ENCODE data around the gene ZYG11A. TPM values are rescaled to one million over a fixed set of nuclear protein-coding genes. Genes with fewer than 3 reads are reported as not detected.

The ZYG11A gene
- total and polyA plus RNA-seq, 2 of the 13 experiments (the other 11 are each of a cell fraction or from before 2014, with no cell fraction given): not detected

DNA sequence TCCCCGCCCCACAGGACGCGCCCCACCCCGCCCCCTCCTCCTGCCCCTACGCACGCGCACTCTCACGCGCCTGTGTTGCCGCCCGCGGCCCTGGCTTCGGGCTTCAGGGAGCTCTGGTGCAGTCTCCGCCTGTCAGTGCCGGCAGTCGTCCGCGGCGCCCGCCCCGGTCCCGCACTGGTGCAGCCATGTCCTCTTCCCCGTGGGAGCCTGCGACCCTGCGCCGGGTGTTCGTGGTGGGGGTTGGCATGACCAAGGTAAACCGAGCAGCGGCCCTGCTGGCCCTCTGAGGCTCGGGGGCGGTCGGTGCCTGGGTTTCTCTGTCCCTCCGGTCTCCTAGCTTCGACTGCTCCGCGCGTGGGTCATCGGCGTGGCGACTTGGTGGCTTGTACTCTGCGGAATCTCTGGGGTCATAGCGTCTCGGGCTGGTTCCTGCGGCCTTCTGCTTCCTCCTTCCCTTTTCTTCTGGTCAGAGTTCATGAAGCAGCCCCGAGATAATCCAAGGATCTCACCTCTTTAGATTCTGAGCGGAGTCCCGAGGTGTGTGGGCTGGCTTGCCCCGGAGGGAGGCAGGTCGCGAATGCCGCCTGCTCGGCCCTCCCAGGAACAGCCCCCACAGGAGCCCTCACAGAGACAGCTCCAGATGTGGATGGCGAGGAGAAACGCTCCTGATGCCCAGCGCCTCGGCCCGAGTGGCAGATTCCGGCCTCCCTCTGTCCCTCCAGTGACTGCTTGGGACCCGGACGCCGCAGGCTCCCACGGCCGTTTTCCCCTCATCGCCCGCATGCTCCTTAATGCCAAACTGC lies 84.9 kb downstream of the ZYG11A start, which contains the start of gene SCP2 (continued):
- TF ChIP-seq, protein P1, sequence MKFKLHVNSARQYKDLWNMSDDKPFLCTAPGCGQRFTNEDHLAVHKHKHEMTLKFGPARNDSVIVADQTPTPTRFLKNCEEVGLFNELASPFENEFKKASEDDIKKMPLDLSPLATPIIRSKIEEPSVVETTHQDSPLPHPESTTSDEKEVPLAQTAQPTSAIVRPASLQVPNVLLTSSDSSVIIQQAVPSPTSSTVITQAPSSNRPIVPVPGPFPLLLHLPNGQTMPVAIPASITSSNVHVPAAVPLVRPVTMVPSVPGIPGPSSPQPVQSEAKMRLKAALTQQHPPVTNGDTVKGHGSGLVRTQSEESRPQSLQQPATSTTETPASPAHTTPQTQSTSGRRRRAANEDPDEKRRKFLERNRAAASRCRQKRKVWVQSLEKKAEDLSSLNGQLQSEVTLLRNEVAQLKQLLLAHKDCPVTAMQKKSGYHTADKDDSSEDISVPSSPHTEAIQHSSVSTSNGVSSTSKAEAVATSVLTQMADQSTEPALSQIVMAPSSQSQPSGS (CRISPR knock-in tag; IDR thresholded peaks at IDR 0.05): peak; percentile 55; the same call in 1 of the 2 replicates
- TF ChIP-seq JUNB (CRISPR knock-in tag; IDR thresholded peaks at IDR 0.05; ENCODE audit: borderline replicate concordance) (no peak), NFYB (CRISPR knock-in tag; IDR thresholded peaks at IDR 0.05) (no peak), ZSCAN12 (CRISPR knock-in tag; IDR thresholded peaks at IDR 0.05) (no peak), BCL6 (CRISPR knock-in tag; IDR thresholded peaks at IDR 0.05) (0 out of 2 replicates have a peak, but pooled peaks have one; percentile 17), CENPT (CRISPR knock-in tag; IDR thresholded peaks at IDR 0.05; ENCODE audit: low read depth) (no peak), MAFK (conservative IDR thresholded peaks at IDR 0.05 in 1 of 2, IDR thresholded peaks at IDR 0.05 in 1 of 2; ENCODE audit: low read length in 2 of 2) (no peak), KLF6 (CRISPR knock-in tag; IDR thresholded peaks at IDR 0.05) (peak; percentile 58; the same call in 1 of the 2 replicates), ZNF331 (CRISPR knock-in tag; IDR thresholded peaks at IDR 0.05) (0 out of 2 replicates have a peak, but pooled peaks have one; percentile 21), CEBPG (CRISPR knock-in tag; IDR thresholded peaks at IDR 0.05) (no peak), ZBTB1 (CRISPR knock-in tag; IDR thresholded peaks at IDR 0.05; ENCODE audit: borderline replicate concordance) (no peak), ZEB1 (IDR thresholded peaks at IDR 0.05; ENCODE audit: insufficient replicate concordance, low read depth) (no peak)
- TF ChIP-seq, protein P2, sequence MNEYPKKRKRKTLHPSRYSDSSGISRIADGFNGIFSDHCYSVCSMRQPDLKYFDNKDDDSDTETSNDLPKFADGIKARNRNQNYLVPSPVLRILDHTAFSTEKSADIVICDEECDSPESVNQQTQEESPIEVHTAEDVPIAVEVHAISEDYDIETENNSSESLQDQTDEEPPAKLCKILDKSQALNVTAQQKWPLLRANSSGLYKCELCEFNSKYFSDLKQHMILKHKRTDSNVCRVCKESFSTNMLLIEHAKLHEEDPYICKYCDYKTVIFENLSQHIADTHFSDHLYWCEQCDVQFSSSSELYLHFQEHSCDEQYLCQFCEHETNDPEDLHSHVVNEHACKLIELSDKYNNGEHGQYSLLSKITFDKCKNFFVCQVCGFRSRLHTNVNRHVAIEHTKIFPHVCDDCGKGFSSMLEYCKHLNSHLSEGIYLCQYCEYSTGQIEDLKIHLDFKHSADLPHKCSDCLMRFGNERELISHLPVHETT (CRISPR knock-in tag; conservative IDR thresholded peaks at IDR 0.05): no peak
- TF ChIP-seq, protein P3, sequence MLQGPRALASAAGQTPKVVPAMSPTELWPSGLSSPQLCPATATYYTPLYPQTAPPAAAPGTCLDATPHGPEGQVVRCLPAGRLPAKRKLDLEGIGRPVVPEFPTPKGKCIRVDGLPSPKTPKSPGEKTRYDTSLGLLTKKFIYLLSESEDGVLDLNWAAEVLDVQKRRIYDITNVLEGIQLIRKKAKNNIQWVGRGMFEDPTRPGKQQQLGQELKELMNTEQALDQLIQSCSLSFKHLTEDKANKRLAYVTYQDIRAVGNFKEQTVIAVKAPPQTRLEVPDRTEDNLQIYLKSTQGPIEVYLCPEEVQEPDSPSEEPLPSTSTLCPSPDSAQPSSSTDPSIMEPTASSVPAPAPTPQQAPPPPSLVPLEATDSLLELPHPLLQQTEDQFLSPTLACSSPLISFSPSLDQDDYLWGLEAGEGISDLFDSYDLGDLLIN (CRISPR knock-in tag; IDR thresholded peaks at IDR 0.05; ENCODE audit: borderline replicate concordance): 0 out of 2 replicates have a peak, but pooled peaks have one; percentile 30
- TF ChIP-seq, protein P4, sequence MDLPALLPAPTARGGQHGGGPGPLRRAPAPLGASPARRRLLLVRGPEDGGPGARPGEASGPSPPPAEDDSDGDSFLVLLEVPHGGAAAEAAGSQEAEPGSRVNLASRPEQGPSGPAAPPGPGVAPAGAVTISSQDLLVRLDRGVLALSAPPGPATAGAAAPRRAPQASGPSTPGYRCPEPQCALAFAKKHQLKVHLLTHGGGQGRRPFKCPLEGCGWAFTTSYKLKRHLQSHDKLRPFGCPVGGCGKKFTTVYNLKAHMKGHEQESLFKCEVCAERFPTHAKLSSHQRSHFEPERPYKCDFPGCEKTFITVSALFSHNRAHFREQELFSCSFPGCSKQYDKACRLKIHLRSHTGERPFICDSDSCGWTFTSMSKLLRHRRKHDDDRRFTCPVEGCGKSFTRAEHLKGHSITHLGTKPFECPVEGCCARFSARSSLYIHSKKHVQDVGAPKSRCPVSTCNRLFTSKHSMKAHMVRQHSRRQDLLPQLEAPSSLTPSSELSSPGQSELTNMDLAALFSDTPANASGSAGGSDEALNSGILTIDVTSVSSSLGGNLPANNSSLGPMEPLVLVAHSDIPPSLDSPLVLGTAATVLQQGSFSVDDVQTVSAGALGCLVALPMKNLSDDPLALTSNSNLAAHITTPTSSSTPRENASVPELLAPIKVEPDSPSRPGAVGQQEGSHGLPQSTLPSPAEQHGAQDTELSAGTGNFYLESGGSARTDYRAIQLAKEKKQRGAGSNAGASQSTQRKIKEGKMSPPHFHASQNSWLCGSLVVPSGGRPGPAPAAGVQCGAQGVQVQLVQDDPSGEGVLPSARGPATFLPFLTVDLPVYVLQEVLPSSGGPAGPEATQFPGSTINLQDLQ (CRISPR knock-in tag; IDR thresholded peaks at IDR 0.05): no peak
- TF ChIP-seq, protein P5, sequence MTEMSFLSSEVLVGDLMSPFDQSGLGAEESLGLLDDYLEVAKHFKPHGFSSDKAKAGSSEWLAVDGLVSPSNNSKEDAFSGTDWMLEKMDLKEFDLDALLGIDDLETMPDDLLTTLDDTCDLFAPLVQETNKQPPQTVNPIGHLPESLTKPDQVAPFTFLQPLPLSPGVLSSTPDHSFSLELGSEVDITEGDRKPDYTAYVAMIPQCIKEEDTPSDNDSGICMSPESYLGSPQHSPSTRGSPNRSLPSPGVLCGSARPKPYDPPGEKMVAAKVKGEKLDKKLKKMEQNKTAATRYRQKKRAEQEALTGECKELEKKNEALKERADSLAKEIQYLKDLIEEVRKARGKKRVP (CRISPR knock-in tag; IDR thresholded peaks at IDR 0.05): peak in 1 of 2 experiments; percentile 51; a peak in 2 of 4 replicates

Data from HepG2 (cell line).